GM12875 (cell line): Measurements from ENCODE around the gene FRMD4A.
"Not testable (repeated sequence)": the region's sequence is repeated elsewhere in the genome, so short reads cannot be mapped to it uniquely, and the experiment has no call there.

Source experiments
- H3K4me3 ChIP-seq: one replicate; pipeline ENCODE4 v1.5.1; 2011; ENCODE audit warnings: low read depth, low read length, control low read depth
- CTCF ChIP-seq: IDR thresholded peaks from 2 replicates; pipeline ENCODE4 v1.5.1; 2011; ENCODE audit warnings: low read depth, mild to moderate bottlenecking, control low read depth, inconsistent platforms, low read length, moderate library complexity, borderline replicate concordance; ENCODE audit not compliant: insufficient read depth

FRMD4A gene

GRCh38 chr10:13930120-13930519, 400.6 kb downstream of the FRMD4A start:
- TF ChIP-seq CTCF, result no peak

GRCh38 chr10:13928451-13928850, 402.3 kb downstream of the FRMD4A start:
- no peak overlapping the region for H3K4me3 ChIP-seq
- no peak for TF ChIP-seq CTCF

More at GRCh38 chr10:13930120-13930519, 400.6 kb downstream of the FRMD4A start:
- H3K4me3 ChIP-seq, result no peak overlapping the region

GRCh38 chr10:13925971-13926780, 404.5 kb downstream of the FRMD4A start:
- no peak for TF ChIP-seq CTCF
- H3K4me3 ChIP-seq, result no peak overlapping the region

- H3K4me3 ChIP-seq, result no peak overlapping the region
- no peak for TF ChIP-seq CTCF
Measured at GRCh38 chr10:13924040-13924725, 406.5 kb downstream of the FRMD4A start.

GRCh38 chr10:13922586-13922985, 408.1 kb downstream of the FRMD4A start:
- no peak for TF ChIP-seq CTCF

GRCh38 chr10:13921941-13922340, 408.8 kb downstream of the FRMD4A start:
- no peak overlapping the region for H3K4me3 ChIP-seq
- no peak for TF ChIP-seq CTCF

More at GRCh38 chr10:13922586-13922985, 408.1 kb downstream of the FRMD4A start:
- no peak overlapping the region for H3K4me3 ChIP-seq

- H3K4me3 ChIP-seq, result not testable (repeated sequence)
Measured at GRCh38 chr10:13921131-13921530, 409.6 kb downstream of the FRMD4A start.
